ENCODE data around the gene GFRA1. TPM values are rescaled to one million over a fixed set of nuclear protein-coding genes. Genes with fewer than 3 reads are reported as not detected.

Gene GFRA1
- polyA plus RNA-seq, 1 donor (not counting 4 experiments of a cell fraction or from before 2014, with no cell fraction given) = not detected

GRCh38 chr10:116311016-116311415 is 38.0 kb upstream of the GFRA1 start:
- DNase-seq (ENCODE audit: low read depth, low spot score) (no peak), FAIRE-seq (no peak)
- H3K27ac ChIP-seq (ENCODE audit: control insufficient read depth, insufficient read depth, low read length) = no peak overlapping the region
- H3K4me2 ChIP-seq (ENCODE audit: control insufficient read depth, extremely low read depth, insufficient read depth, low read depth, low read length) = no peak overlapping the region
- no peaks in the 10 kb centered on the region for H3K9me3 ChIP-seq (ENCODE audit: control insufficient read depth, low read depth, low read length)
- no peaks in the 10 kb centered on the region for H4K20me1 ChIP-seq (ENCODE audit: control insufficient read depth, extremely low read depth, insufficient read depth, low read length)
- no peaks in the 10 kb centered on the region for H3K4me1 ChIP-seq (ENCODE audit: control insufficient read depth, extremely low read depth, insufficient read depth, low read length)
- dilution Hi-C loops (cut with MboI; ENCODE audit: extremely low pct_ligation_motif_present, low sequenced_read_pairs) = no loop called here
- H3K4me3 ChIP-seq (ENCODE audit: control insufficient read depth in 2 of 3, extremely low read depth in 1 of 3, insufficient read depth in 2 of 3, low read depth in 1 of 3, low read length in 3 of 3) = no peak overlapping the region
- H3K27me3 ChIP-seq (ENCODE audit: control insufficient read depth, extremely low read depth, insufficient read depth, low read length) = no peaks in the 10 kb centered on the region
- no peaks in the 10 kb centered on the region for H3K79me2 ChIP-seq (ENCODE audit: control insufficient read depth, insufficient read depth, low read length)
- no peak overlapping the region for H2AFZ ChIP-seq (ENCODE audit: control insufficient read depth, low read length)
- H3K9ac ChIP-seq (ENCODE audit: control insufficient read depth, extremely low read depth, insufficient read depth, low read length) = no peak overlapping the region
- TF ChIP-seq CTCF (optimal IDR thresholded peaks at IDR 0.05 in 1 of 3, IDR thresholded peaks at IDR 0.05 in 1 of 3, conservative IDR thresholded peaks at IDR 0.05 in 1 of 3; ENCODE audit: extremely low read depth in 1 of 3, insufficient read depth in 2 of 3, low read length in 3 of 3) (no peak), EZH2 (IDR thresholded peaks at IDR 0.05; ENCODE audit: low read length) (no peak)
- H3K9me1 ChIP-seq (ENCODE audit: control insufficient read depth, extremely low read depth, insufficient read depth, low read length) = no peaks in the 10 kb centered on the region
- no peaks in the 10 kb centered on the region for H3K36me3 ChIP-seq (ENCODE audit: control insufficient read depth in 2 of 2, extremely low read depth in 1 of 2, insufficient read depth in 2 of 2, low read length in 2 of 2)

DNA sequence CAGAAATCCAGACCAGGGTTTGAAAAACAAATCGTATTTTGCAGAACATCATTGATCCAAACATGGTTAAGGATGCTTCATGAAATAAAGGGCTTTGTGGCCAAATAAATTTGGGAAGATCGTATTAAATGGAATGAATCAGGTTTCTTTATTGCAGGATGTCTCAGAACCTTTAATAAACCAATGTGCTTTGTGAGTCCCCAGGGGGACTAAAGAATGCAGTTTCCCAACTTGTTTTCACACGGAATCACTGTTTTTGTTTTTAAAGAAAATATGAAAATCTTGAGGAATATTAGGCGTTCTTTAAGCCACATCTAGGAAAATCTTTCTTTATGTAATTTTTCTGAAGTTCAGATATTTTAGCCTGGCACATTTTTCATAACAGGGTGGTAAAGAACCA is 34.4 kb upstream of the GFRA1 start:
- H3K9me3 ChIP-seq (ENCODE audit: control insufficient read depth, low read depth, low read length) = no peaks in the 10 kb centered on the region
- H2AFZ ChIP-seq (ENCODE audit: control insufficient read depth, low read length) = no peak overlapping the region
- H3K4me2 ChIP-seq (ENCODE audit: control insufficient read depth, extremely low read depth, insufficient read depth, low read depth, low read length) = no peak overlapping the region
- H3K79me2 ChIP-seq (ENCODE audit: control insufficient read depth, insufficient read depth, low read length) = no peaks in the 10 kb centered on the region
- H3K4me1 ChIP-seq (ENCODE audit: control insufficient read depth, extremely low read depth, insufficient read depth, low read length) = no peaks in the 10 kb centered on the region
- FAIRE-seq = no peak
- no peaks in the 10 kb centered on the region for H4K20me1 ChIP-seq (ENCODE audit: control insufficient read depth, extremely low read depth, insufficient read depth, low read length)
- no peak for DNase-seq (ENCODE audit: low read depth, low spot score)
- H3K9ac ChIP-seq (ENCODE audit: control insufficient read depth, extremely low read depth, insufficient read depth, low read length) = no peak overlapping the region
- TF ChIP-seq CTCF (optimal IDR thresholded peaks at IDR 0.05 in 1 of 3, IDR thresholded peaks at IDR 0.05 in 1 of 3, conservative IDR thresholded peaks at IDR 0.05 in 1 of 3; ENCODE audit: extremely low read depth in 1 of 3, insufficient read depth in 2 of 3, low read length in 3 of 3) (no peak), EZH2 (IDR thresholded peaks at IDR 0.05; ENCODE audit: low read length) (no peak)
- H3K4me3 ChIP-seq (ENCODE audit: control insufficient read depth in 2 of 3, extremely low read depth in 1 of 3, insufficient read depth in 2 of 3, low read depth in 1 of 3, low read length in 3 of 3) = no peak overlapping the region
- H3K36me3 ChIP-seq (ENCODE audit: control insufficient read depth in 2 of 2, extremely low read depth in 1 of 2, insufficient read depth in 2 of 2, low read length in 2 of 2) = no peaks in the 10 kb centered on the region
- H3K27ac ChIP-seq (ENCODE audit: control insufficient read depth, insufficient read depth, low read length) = no peak overlapping the region
- no peaks in the 10 kb centered on the region for H3K9me1 ChIP-seq (ENCODE audit: control insufficient read depth, extremely low read depth, insufficient read depth, low read length)
- dilution Hi-C loops (cut with MboI; ENCODE audit: extremely low pct_ligation_motif_present, low sequenced_read_pairs) = no loop called here
- H3K27me3 ChIP-seq (ENCODE audit: control insufficient read depth, extremely low read depth, insufficient read depth, low read length) = no peaks in the 10 kb centered on the region
